ENCODE data around the gene DISP3. TPM values are rescaled to one million over a fixed set of nuclear protein-coding genes. Genes with fewer than 3 reads are reported as not detected.
A peak's percentile ranks its signal among the peaks of the same experiment; 100 is the strongest.

Gene DISP3
- total and polyA plus RNA-seq, 4 donors, result 0.04 to 0.18 (median 0.07) TPM; not detected in 1

- no peak for DNase-seq
- no peak overlapping the region for H3K27ac ChIP-seq (ENCODE audit: low read depth in 1 of 2, low read length in 1 of 2)
- no peaks in the 10 kb centered on the region for H3K36me3 ChIP-seq (ENCODE audit: control insufficient read depth in 4 of 4, insufficient read depth in 4 of 4, low read length in 4 of 4)
- no peaks in the 10 kb centered on the region for H3K9me3 ChIP-seq (ENCODE audit: control insufficient read depth in 4 of 4, insufficient read depth in 3 of 4, low read length in 3 of 4)
- no peak overlapping the region for H3K4me3 ChIP-seq
- ATAC-seq (ENCODE audit: insufficient read depth, low FRiP score), result no peak
- WGBS, 2 donors, result 74 to 87% methylated on average over 8 of the region's 8 CpGs
- H3K9ac ChIP-seq (ENCODE audit: insufficient read depth in 1 of 2, low read length in 2 of 2), result no peak overlapping the region
- no peak for TF ChIP-seq CTCF (IDR thresholded peaks at IDR 0.05; ENCODE audit: control extremely low read depth, extremely low read depth)
- H3K4me1 ChIP-seq (ENCODE audit: control insufficient read depth in 5 of 5, insufficient read depth in 5 of 5, low read length in 5 of 5), result peaks cover 0 to 6% (median 0%) of the 10 kb centered on the region in 5 donors
- H3K27me3 ChIP-seq (ENCODE audit: control insufficient read depth in 3 of 3, insufficient read depth in 3 of 3, low read length in 2 of 3), result peaks cover 3 to 44% (median 5%) of the 10 kb centered on the region in 3 donors
These were observed 81.1 kb downstream of the DISP3 start for GRCh38 chr1:11560061-11560460.

GRCh38 chr1:11561740-11562139 is 82.8 kb downstream of the DISP3 start:
- no peak for TF ChIP-seq CTCF (IDR thresholded peaks at IDR 0.05; ENCODE audit: control extremely low read depth, extremely low read depth)
- no peaks in the 10 kb centered on the region for H3K36me3 ChIP-seq (ENCODE audit: control insufficient read depth in 4 of 4, insufficient read depth in 4 of 4, low read length in 4 of 4)
- H3K27me3 ChIP-seq (ENCODE audit: control insufficient read depth in 3 of 3, insufficient read depth in 3 of 3, low read length in 2 of 3), result peaks cover 3 to 43% (median 12%) of the 10 kb centered on the region in 3 donors
- H3K4me1 ChIP-seq (ENCODE audit: control insufficient read depth in 5 of 5, insufficient read depth in 5 of 5, low read length in 5 of 5), result peaks cover 0 to 6% (median 0%) of the 10 kb centered on the region in 5 donors
- H3K4me3 ChIP-seq, result no peak overlapping the region
- H3K9me3 ChIP-seq (ENCODE audit: control insufficient read depth in 4 of 4, insufficient read depth in 3 of 4, low read length in 3 of 4), result no peaks in the 10 kb centered on the region
- H3K9ac ChIP-seq (ENCODE audit: insufficient read depth in 1 of 2, low read length in 2 of 2), result no peak overlapping the region
- no peak overlapping the region for H3K27ac ChIP-seq (ENCODE audit: low read depth in 1 of 2, low read length in 1 of 2)
- DNase-seq (no peak), ATAC-seq (ENCODE audit: insufficient read depth, low FRiP score) (no peak)

- no peak for ATAC-seq (ENCODE audit: insufficient read depth, low FRiP score)
- TF ChIP-seq CTCF (IDR thresholded peaks at IDR 0.05; ENCODE audit: control extremely low read depth, extremely low read depth), result no peak
- no peak overlapping the region for H3K9ac ChIP-seq (ENCODE audit: insufficient read depth in 1 of 2, low read length in 2 of 2)
- peaks cover 3 to 35% (median 12%) of the 10 kb centered on the region in 3 donors for H3K27me3 ChIP-seq (ENCODE audit: control insufficient read depth in 3 of 3, insufficient read depth in 3 of 3, low read length in 2 of 3)
- no peaks in the 10 kb centered on the region for H3K36me3 ChIP-seq (ENCODE audit: control insufficient read depth in 4 of 4, insufficient read depth in 4 of 4, low read length in 4 of 4)
- no peak overlapping the region for H3K27ac ChIP-seq (ENCODE audit: low read depth in 1 of 2, low read length in 1 of 2)
- H3K4me1 ChIP-seq (ENCODE audit: control insufficient read depth in 5 of 5, insufficient read depth in 5 of 5, low read length in 5 of 5), result peaks cover 0 to 6% (median 0%) of the 10 kb centered on the region in 5 donors
- WGBS, 2 donors, result 78 to 95% methylated on average over 6 of the region's 6 CpGs
- no peak for DNase-seq
- no peak overlapping the region for H3K4me3 ChIP-seq
- H3K9me3 ChIP-seq (ENCODE audit: control insufficient read depth in 4 of 4, insufficient read depth in 3 of 4, low read length in 3 of 4), result no peaks in the 10 kb centered on the region
These were observed 83.7 kb downstream of the DISP3 start for GRCh38 chr1:11562664-11563063.

- no peaks in the 10 kb centered on the region for H3K9me3 ChIP-seq (ENCODE audit: control insufficient read depth in 4 of 4, insufficient read depth in 3 of 4, low read length in 3 of 4)
- no peaks in the 10 kb centered on the region for H3K36me3 ChIP-seq (ENCODE audit: control insufficient read depth in 4 of 4, insufficient read depth in 4 of 4, low read length in 4 of 4)
- no peak overlapping the region for H3K4me3 ChIP-seq
- H3K9ac ChIP-seq (ENCODE audit: insufficient read depth in 1 of 2, low read length in 2 of 2), result no peak overlapping the region
- peaks cover 0 to 6% (median 0%) of the 10 kb centered on the region in 5 donors for H3K4me1 ChIP-seq (ENCODE audit: control insufficient read depth in 5 of 5, insufficient read depth in 5 of 5, low read length in 5 of 5)
- peak; percentile 5 to 15 (median 5) for DNase-seq
- no peak for TF ChIP-seq CTCF (IDR thresholded peaks at IDR 0.05; ENCODE audit: control extremely low read depth, extremely low read depth)
- no peak overlapping the region for H3K27ac ChIP-seq (ENCODE audit: low read depth in 1 of 2, low read length in 1 of 2)
- ATAC-seq (ENCODE audit: insufficient read depth, low FRiP score), result no peak
- H3K27me3 ChIP-seq (ENCODE audit: control insufficient read depth in 3 of 3, insufficient read depth in 3 of 3, low read length in 2 of 3), result peaks cover 3 to 27% (median 12%) of the 10 kb centered on the region in 3 donors
- 1 to 10% methylated on average over 14 of the region's 14 CpGs for WGBS, 2 donors
These were observed 84.7 kb downstream of the DISP3 start for GRCh38 chr1:11563560-11564069.

All from lung (tissue), 12 donors.